ENCODE measurements around the gene WDR76.

The WDR76 gene

GRCh38 chr15:43826508-43827341, at the start of gene WDR76:
TSS of gene WDR76 (plus strand) at chr15:43827002. CDS start at chr15:43827033, 31 bp downstream.
- TF ChIP-seq CREB1 (IDR thresholded peaks at IDR 0.05; ENCODE audit: low read depth) = no peak
- no peak for TF ChIP-seq EP300 (IDR thresholded peaks at IDR 0.05; ENCODE audit: borderline replicate concordance)
- TF ChIP-seq TEAD4 (IDR thresholded peaks at IDR 0.05) = no peak
- TF ChIP-seq TAF1 (IDR thresholded peaks at IDR 0.05; ENCODE audit: low read depth) = no peak
- no peak for TF ChIP-seq CEBPB (IDR thresholded peaks at IDR 0.05)
- no peak for TF ChIP-seq ZBTB7A (IDR thresholded peaks at IDR 0.05; ENCODE audit: low read depth)
- TF ChIP-seq MAX (IDR thresholded peaks at IDR 0.05) = peak; percentile 55; the same call in 1 of the 2 replicates
- TF ChIP-seq REST (IDR thresholded peaks at IDR 0.05; ENCODE audit: low read depth) = no peak

- TF ChIP-seq RAD21 (IDR thresholded peaks at IDR 0.05; ENCODE audit: low read depth) (peak; percentile 42; the same call in 1 of the 2 replicates), TEAD4 (IDR thresholded peaks at IDR 0.05) (peak; percentile 12; the same call in 1 of the 2 replicates), TCF12 (IDR thresholded peaks at IDR 0.05; ENCODE audit: low read depth) (peak; percentile 47), YY1 (IDR thresholded peaks at IDR 0.05; ENCODE audit: low read depth) (0 out of 2 replicates have a peak, but pooled peaks have one; percentile 30), EGR1 (IDR thresholded peaks at IDR 0.05) (no peak; the same call in 1 of the 2 replicates), NFIC (IDR thresholded peaks at IDR 0.05) (peak; percentile 67), ZBTB7A (IDR thresholded peaks at IDR 0.05; ENCODE audit: low read depth) (no peak), MAX (IDR thresholded peaks at IDR 0.05) (peak; percentile 87), TAF1 (IDR thresholded peaks at IDR 0.05; ENCODE audit: low read depth) (peak; percentile 21; the same call in 1 of the 2 replicates), USF1 (IDR thresholded peaks at IDR 0.05) (0 out of 2 replicates have a peak, but pooled peaks have one; percentile 7)
Observed at GRCh38 chr15:43777267-43777914, 49.4 kb upstream of the WDR76 start.

- TF ChIP-seq REST (IDR thresholded peaks at IDR 0.05; ENCODE audit: low read depth) (no peak), CREB1 (IDR thresholded peaks at IDR 0.05; ENCODE audit: low read depth) (no peak), NFIC (IDR thresholded peaks at IDR 0.05) (no peak), CEBPB (IDR thresholded peaks at IDR 0.05) (no peak), RAD21 (IDR thresholded peaks at IDR 0.05; ENCODE audit: low read depth) (no peak), FOXM1 (IDR thresholded peaks at IDR 0.05; ENCODE audit: borderline replicate concordance, low read depth) (no peak), YY1 (IDR thresholded peaks at IDR 0.05; ENCODE audit: low read depth) (no peak), ZBTB7A (IDR thresholded peaks at IDR 0.05; ENCODE audit: low read depth) (no peak), TAF1 (IDR thresholded peaks at IDR 0.05; ENCODE audit: low read depth) (no peak), EP300 (IDR thresholded peaks at IDR 0.05; ENCODE audit: borderline replicate concordance) (no peak), TEAD4 (IDR thresholded peaks at IDR 0.05) (no peak), TCF12 (IDR thresholded peaks at IDR 0.05; ENCODE audit: low read depth) (no peak), MAX (IDR thresholded peaks at IDR 0.05) (no peak), USF1 (IDR thresholded peaks at IDR 0.05) (no peak), EGR1 (IDR thresholded peaks at IDR 0.05) (no peak)
Observed at GRCh38 chr15:43779016-43779415, 47.8 kb upstream of the WDR76 start.

GRCh38 chr15:43789409-43789808, 37.4 kb upstream of the WDR76 start:
- TF ChIP-seq TAF1 (IDR thresholded peaks at IDR 0.05; ENCODE audit: low read depth) (no peak), RAD21 (IDR thresholded peaks at IDR 0.05; ENCODE audit: low read depth) (no peak), FOXM1 (IDR thresholded peaks at IDR 0.05; ENCODE audit: borderline replicate concordance, low read depth) (no peak), TCF12 (IDR thresholded peaks at IDR 0.05; ENCODE audit: low read depth) (no peak), ZBTB7A (IDR thresholded peaks at IDR 0.05; ENCODE audit: low read depth) (no peak), EGR1 (IDR thresholded peaks at IDR 0.05) (no peak), CREB1 (IDR thresholded peaks at IDR 0.05; ENCODE audit: low read depth) (no peak), YY1 (IDR thresholded peaks at IDR 0.05; ENCODE audit: low read depth) (no peak), NFIC (IDR thresholded peaks at IDR 0.05) (no peak), MAX (IDR thresholded peaks at IDR 0.05) (no peak), CEBPB (IDR thresholded peaks at IDR 0.05) (no peak), EP300 (IDR thresholded peaks at IDR 0.05; ENCODE audit: borderline replicate concordance) (no peak), TEAD4 (IDR thresholded peaks at IDR 0.05) (no peak), REST (IDR thresholded peaks at IDR 0.05; ENCODE audit: low read depth) (no peak)
